ENCODE data around the gene RSPH10B2. TPM values are rescaled to one million over a fixed set of nuclear protein-coding genes. Genes with fewer than 3 reads are reported as not detected.

Gene RSPH10B2
- total and polyA plus RNA-seq, 2 of the 13 experiments (the other 11 are each of a cell fraction or from before 2014, with no cell fraction given): 0.31 TPM; not detected in 1

DNA sequence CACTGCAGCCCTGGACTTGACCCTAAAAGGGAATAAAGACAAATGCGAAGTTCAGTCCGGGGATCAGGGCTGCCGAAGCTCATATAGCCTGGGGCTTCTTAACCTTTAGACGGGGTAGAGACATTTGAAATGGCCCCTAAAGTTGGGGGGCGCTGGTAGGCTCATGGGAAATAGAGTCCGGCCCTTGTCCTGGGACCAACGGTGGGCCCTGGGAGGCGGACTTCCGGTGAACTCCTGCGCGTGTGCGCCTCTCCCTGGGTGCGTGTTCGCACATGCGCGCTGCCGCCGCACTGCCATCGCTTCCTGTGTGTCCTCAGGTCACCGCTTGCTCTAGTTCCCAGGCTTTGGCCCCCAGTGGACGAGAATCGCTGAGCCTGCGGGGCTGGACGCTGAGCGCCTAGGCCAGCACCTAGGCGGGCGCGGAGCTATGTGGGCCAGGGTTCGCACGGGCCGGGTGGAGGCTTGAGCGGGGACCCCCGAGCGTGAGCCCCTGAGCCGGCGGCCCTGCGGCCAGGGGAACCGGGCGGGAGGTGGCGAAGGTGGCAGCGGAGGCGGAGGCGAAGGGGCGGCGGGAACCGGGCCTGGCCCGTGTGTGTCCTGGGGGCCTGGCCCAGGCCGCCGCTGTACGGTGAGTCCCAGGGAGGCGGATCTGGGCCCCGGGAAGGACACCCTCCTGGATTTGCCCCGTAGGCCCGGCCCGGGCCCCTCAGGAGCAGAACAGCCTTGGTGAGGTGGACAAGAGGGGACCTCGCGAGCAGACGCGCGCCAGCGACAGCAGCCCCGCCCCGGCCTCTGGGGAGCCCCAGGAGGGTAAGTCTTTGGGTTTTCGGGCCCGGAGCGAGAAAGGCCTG lies 24.2 kb upstream of the RSPH10B2 start (continued):
- TF ChIP-seq, protein P1, sequence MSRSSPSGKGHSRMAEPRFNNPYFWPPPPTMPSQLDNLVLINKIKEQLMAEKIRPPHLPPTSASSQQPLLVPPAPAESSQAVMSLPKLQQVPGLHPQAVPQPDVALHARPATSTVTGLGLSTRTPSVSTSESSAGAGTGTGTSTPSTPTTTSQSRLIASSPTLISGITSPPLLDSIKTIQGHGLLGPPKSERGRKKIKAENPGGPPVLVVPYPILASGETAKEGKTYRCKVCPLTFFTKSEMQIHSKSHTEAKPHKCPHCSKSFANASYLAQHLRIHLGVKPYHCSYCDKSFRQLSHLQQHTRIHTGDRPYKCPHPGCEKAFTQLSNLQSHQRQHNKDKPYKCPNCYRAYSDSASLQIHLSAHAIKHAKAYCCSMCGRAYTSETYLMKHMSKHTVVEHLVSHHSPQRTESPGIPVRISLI (CRISPR knock-in tag; IDR thresholded peaks at IDR 0.05; ENCODE audit: borderline replicate concordance): 0 out of 2 replicates have a peak, but pooled peaks have one; percentile 14
- TF ChIP-seq, protein P2, sequence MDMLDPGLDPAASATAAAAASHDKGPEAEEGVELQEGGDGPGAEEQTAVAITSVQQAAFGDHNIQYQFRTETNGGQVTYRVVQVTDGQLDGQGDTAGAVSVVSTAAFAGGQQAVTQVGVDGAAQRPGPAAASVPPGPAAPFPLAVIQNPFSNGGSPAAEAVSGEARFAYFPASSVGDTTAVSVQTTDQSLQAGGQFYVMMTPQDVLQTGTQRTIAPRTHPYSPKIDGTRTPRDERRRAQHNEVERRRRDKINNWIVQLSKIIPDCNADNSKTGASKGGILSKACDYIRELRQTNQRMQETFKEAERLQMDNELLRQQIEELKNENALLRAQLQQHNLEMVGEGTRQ (IDR thresholded peaks at IDR 0.05; ENCODE audit: low read depth, low read length): no peak
- TF ChIP-seq, protein P2 (CRISPR knock-in tag; IDR thresholded peaks at IDR 0.05; ENCODE audit: borderline replicate concordance): no peak
- no peak; the same call in 1 of the 2 replicates for TF ChIP-seq MAF1 (CRISPR knock-in tag; IDR thresholded peaks at IDR 0.05; ENCODE audit: borderline replicate concordance)
- TF ChIP-seq ZSCAN22 (CRISPR knock-in tag; IDR thresholded peaks at IDR 0.05): peak; percentile 74; the same call in 1 of the 2 replicates
- peak; percentile 97 for TF ChIP-seq ZNF607 (CRISPR knock-in tag; IDR thresholded peaks at IDR 0.05; ENCODE audit: borderline replicate concordance)
- TF ChIP-seq, protein P3, sequence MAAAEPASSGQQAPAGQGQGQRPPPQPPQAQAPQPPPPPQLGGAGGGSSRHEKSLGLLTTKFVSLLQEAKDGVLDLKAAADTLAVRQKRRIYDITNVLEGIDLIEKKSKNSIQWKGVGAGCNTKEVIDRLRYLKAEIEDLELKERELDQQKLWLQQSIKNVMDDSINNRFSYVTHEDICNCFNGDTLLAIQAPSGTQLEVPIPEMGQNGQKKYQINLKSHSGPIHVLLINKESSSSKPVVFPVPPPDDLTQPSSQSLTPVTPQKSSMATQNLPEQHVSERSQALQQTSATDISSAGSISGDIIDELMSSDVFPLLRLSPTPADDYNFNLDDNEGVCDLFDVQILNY (CRISPR knock-in tag; conservative IDR thresholded peaks at IDR 0.05): no peak
- no peak; the same call in 1 of the 2 replicates for TF ChIP-seq ZNF296 (CRISPR knock-in tag; conservative IDR thresholded peaks at IDR 0.05)
- TF ChIP-seq ETS1 (CRISPR knock-in tag; IDR thresholded peaks at IDR 0.05): no peak
- peak; percentile 59; the same call in 1 of the 2 replicates for TF ChIP-seq CREM (IDR thresholded peaks at IDR 0.05)
- TF ChIP-seq CREM (CRISPR knock-in tag; IDR thresholded peaks at IDR 0.05): no peak
- no peak for TF ChIP-seq RBAK (CRISPR knock-in tag; IDR thresholded peaks at IDR 0.05)
- peak; percentile 67 for TF ChIP-seq RFXAP (CRISPR knock-in tag; IDR thresholded peaks at IDR 0.05; ENCODE audit: borderline replicate concordance)
- no peak for TF ChIP-seq ZNF629 (CRISPR knock-in tag; conservative IDR thresholded peaks at IDR 0.05)
- TF ChIP-seq KAT8 (CRISPR knock-in tag; IDR thresholded peaks at IDR 0.05): peak; percentile 92
- TF ChIP-seq MBNL3 (CRISPR knock-in tag; conservative IDR thresholded peaks at IDR 0.05): no peak
- TF ChIP-seq DMAP1 (CRISPR knock-in tag; IDR thresholded peaks at IDR 0.05): peak; percentile 78; the same call in 1 of the 2 replicates
- no peak for TF ChIP-seq U2AF2 (IDR thresholded peaks at IDR 0.05; ENCODE audit: low read depth, low read length)
- TF ChIP-seq CENPX (CRISPR knock-in tag; IDR thresholded peaks at IDR 0.05): no peak
- TF ChIP-seq ZBTB8A (CRISPR knock-in tag; IDR thresholded peaks at IDR 0.05; ENCODE audit: borderline replicate concordance, low read depth): no peak
- no peak for TF ChIP-seq ZBTB1 (CRISPR knock-in tag; IDR thresholded peaks at IDR 0.05; ENCODE audit: borderline replicate concordance)
- TF ChIP-seq ZNF672 (CRISPR knock-in tag; IDR thresholded peaks at IDR 0.05): no peak
- TF ChIP-seq ZNF652 (CRISPR knock-in tag; IDR thresholded peaks at IDR 0.05; ENCODE audit: borderline replicate concordance, low read depth): no peak; the same call in 1 of the 2 replicates

All from HepG2 (cell line).